ENCODE measurements around the gene DEFB112. TPM values are rescaled to one million over a fixed set of nuclear protein-coding genes. Genes with fewer than 3 reads are reported as not detected.

Gene DEFB112
- total RNA-seq, 4 donors from 2014 or later: not detected

DNA sequence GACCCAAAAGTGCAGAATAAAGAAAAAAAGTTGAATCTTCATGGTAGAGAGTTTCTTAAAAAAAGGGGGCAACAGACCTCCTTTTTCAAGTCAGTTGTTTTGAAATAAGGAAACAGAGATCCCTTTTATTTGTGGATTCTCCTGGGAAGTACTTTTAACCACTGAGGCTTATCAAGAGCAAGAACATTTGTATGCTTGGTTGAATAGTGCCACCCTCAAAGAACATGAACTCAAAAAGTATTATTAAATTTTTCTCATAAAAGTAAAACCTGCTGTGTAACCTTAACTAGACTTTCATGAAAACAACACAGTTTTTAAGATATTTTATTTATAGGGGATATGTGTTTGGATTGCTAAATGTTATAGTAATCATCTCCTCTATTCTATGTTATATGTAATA, 27.8 kb downstream of the DEFB112 start, which contains the start of gene DEFB110:
DEFB110 (minus strand) TSS at position 101 of the 400 bp plus-strand sequence; CDS start at position 42, 59 bp downstream.
- H3K4me3 ChIP-seq: no peak within 1 kb of the TSS
- H3K36me3 ChIP-seq: no peaks in the 10 kb centered on the region
- no peaks in the 10 kb centered on the region for H3K9me3 ChIP-seq
- no peaks in the 10 kb centered on the region for H3K27me3 ChIP-seq
- no peaks in the 10 kb centered on the region for H3K4me1 ChIP-seq
- TF ChIP-seq, protein P1, sequence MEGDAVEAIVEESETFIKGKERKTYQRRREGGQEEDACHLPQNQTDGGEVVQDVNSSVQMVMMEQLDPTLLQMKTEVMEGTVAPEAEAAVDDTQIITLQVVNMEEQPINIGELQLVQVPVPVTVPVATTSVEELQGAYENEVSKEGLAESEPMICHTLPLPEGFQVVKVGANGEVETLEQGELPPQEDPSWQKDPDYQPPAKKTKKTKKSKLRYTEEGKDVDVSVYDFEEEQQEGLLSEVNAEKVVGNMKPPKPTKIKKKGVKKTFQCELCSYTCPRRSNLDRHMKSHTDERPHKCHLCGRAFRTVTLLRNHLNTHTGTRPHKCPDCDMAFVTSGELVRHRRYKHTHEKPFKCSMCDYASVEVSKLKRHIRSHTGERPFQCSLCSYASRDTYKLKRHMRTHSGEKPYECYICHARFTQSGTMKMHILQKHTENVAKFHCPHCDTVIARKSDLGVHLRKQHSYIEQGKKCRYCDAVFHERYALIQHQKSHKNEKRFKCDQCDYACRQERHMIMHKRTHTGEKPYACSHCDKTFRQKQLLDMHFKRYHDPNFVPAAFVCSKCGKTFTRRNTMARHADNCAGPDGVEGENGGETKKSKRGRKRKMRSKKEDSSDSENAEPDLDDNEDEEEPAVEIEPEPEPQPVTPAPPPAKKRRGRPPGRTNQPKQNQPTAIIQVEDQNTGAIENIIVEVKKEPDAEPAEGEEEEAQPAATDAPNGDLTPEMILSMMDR (IDR thresholded peaks at IDR 0.05): no peak
- TF ChIP-seq POLR2A (IDR thresholded peaks at IDR 0.05) (no peak), POLR2AphosphoS5 (IDR thresholded peaks at IDR 0.05) (no peak), EP300 (IDR thresholded peaks at IDR 0.05) (no peak)
- ATAC-seq: no peak
- H3K27ac ChIP-seq: no peak within 1 kb of the TSS

DNA sequence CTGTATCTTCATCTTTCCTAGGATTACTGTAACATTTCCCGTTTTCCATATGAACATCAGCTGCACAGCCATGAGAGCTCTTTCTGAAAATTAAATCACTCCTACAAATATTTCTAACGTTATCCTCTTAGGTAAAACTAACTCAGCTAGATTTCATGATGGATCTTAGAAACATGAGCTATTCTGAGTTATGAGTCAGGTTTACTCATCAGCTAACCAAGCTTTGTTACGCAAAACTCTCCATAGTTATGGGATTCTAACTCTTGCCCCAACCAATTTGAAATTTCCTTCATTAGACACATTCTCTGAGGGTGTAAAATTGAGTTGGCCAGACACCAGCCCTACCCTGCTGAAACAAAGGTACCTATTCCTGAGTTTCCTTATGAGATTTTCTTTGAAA, 41.9 kb downstream of the DEFB112 start:
- Histone ChIP-seq H3K27me3 (no peaks in the 10 kb centered on the region), H3K9me3 (no peaks in the 10 kb centered on the region), H3K36me3 (no peaks in the 10 kb centered on the region), H3K4me1 (no peaks in the 10 kb centered on the region), H3K27ac (no peak overlapping the region), H3K4me3 (no peak overlapping the region)
- WGBS, 2 donors (ENCODE audit: low coverage in 1 of 2): 69 to 94% methylated on average over 3 of the region's 3 CpGs
- TF ChIP-seq POLR2AphosphoS5 (IDR thresholded peaks at IDR 0.05) (no peak), POLR2A (IDR thresholded peaks at IDR 0.05) (no peak), EP300 (IDR thresholded peaks at IDR 0.05) (no peak)
- TF ChIP-seq, protein P1 (IDR thresholded peaks at IDR 0.05): no peak
- ATAC-seq: no peak

DNA sequence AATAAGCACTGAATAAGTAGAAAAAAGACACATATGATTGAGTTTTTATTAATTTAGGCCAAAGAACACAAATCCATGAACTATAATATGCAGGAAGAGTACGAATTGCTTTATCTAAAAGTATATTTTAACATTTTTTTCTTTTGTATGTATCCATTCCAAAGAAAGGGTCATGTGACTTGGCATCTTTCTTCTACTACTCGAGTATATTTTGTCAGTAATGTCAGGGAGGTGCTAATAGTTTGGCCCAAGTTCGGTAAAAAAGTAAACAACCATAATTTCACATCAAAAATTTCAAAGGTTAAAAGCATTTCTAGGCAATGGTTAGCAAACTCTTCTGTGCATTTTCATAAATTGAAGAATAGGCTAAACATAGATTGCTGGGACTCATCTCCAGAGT, 46.6 kb downstream of the DEFB112 start:
- H3K27me3 ChIP-seq: no peaks in the 10 kb centered on the region
- H3K9me3 ChIP-seq: no peaks in the 10 kb centered on the region
- no peak for TF ChIP-seq POLR2AphosphoS5 (IDR thresholded peaks at IDR 0.05)
- TF ChIP-seq EP300 (IDR thresholded peaks at IDR 0.05): no peak
- TF ChIP-seq, protein P1 (IDR thresholded peaks at IDR 0.05): no peak
- no peak for TF ChIP-seq POLR2A (IDR thresholded peaks at IDR 0.05)
- H3K36me3 ChIP-seq: no peaks in the 10 kb centered on the region
- H3K4me1 ChIP-seq: no peaks in the 10 kb centered on the region
- WGBS, 2 donors (ENCODE audit: low coverage in 1 of 2): 24 to 44% methylated on average over 3 of the region's 3 CpGs
- H3K4me3 ChIP-seq: no peak overlapping the region
- no peak overlapping the region for H3K27ac ChIP-seq
- ATAC-seq: no peak

DNA sequence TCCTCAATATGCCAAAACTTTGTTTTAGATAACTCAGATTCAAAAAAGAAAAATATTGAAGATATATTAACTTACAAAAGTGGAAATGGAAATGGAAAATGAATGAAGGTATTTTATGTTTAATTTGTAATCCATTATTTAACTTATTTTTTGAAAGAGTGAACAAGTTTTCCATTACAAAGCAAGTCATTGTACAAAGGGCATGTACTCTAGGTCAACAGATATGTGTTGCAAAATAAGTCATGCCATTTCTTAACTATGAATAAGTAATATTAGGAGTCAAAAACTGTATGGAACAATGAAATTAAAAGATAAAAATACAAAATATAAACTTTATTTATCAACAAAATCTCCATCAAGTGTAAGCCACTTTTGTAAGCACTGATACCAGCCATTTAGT, 54.5 kb downstream of the DEFB112 start:
- no peak for TF ChIP-seq EP300 (IDR thresholded peaks at IDR 0.05)
- TF ChIP-seq POLR2A (IDR thresholded peaks at IDR 0.05): no peak
- TF ChIP-seq, protein P1 (IDR thresholded peaks at IDR 0.05): no peak
- TF ChIP-seq POLR2AphosphoS5 (IDR thresholded peaks at IDR 0.05): no peak
- Histone ChIP-seq H3K4me3 (no peak overlapping the region), H3K4me1 (no peaks in the 10 kb centered on the region), H3K36me3 (no peaks in the 10 kb centered on the region), H3K27me3 (no peaks in the 10 kb centered on the region), H3K27ac (no peak overlapping the region), H3K9me3 (no peaks in the 10 kb centered on the region)
- no peak for ATAC-seq

Other genes starting within 250 kb of the DEFB112 start
- not detected for gene CRISP1, start 183.4 kb downstream of the DEFB112 start, total RNA-seq
- not detected for gene DEFB114, start 85.8 kb downstream of the DEFB112 start, total RNA-seq
- gene DEFB113, start 80.3 kb downstream of the DEFB112 start, total RNA-seq: not detected
- gene DEFB110, start 27.9 kb downstream of the DEFB112 start, total RNA-seq: not detected